Activated CD4-positive, alpha-beta T cell treated with anti-CD3 and anti-CD28 coated beads, Interleukin-2, amount 10 ng/mL, durations not matched to agents 24 days and 14 days (primary cell): ENCODE measurements around the gene LYRM9. TPM values are rescaled to one million over a fixed set of nuclear protein-coding genes. Genes with fewer than 3 reads are reported as not detected.
"Not testable (repeated sequence)": the region's sequence is repeated elsewhere in the genome, so short reads cannot be mapped to it uniquely, and the experiment has no call there.

Experiments used
- DNase-seq: peaks from one replicate; pipeline ENCODE4 v3.0.0; 2022
- H3K27ac Mint-ChIP-seq: one replicate; pipeline ENCODE4 v1.8.0; 2022; ENCODE audit warnings: mild to moderate bottlenecking, mixed read lengths
- H3K27me3 Mint-ChIP-seq: one replicate; pipeline ENCODE4 v1.8.0; 2022; ENCODE audit warnings: mixed read lengths
- H3K36me3 Mint-ChIP-seq: one replicate; pipeline ENCODE4 v1.8.0; 2022; ENCODE audit warnings: low read depth, mild to moderate bottlenecking, mixed read lengths
- H3K4me1 Mint-ChIP-seq: one replicate; pipeline ENCODE4 v1.8.0; 2021; ENCODE audit warnings: mixed read lengths
- H3K4me3 Mint-ChIP-seq: one replicate; pipeline ENCODE4 v1.8.0; 2022; ENCODE audit warnings: mild to moderate bottlenecking, moderate library complexity, mixed read lengths
- H3K9me3 Mint-ChIP-seq: one replicate; pipeline ENCODE4 v1.8.0; 2021; ENCODE audit warnings: mixed read lengths
- intact Hi-C: fragments of 100-400 bp; cut with micrococcal nuclease; formaldehyde crosslinking; loops from one replicate; pipeline ENCODE4 v1.15.1; 2023
- total RNA-seq: library from RNA; stranded (reverse); gene quantifications from 2 replicates; pipeline ENCODE4 v1.2.3, GENCODE V29; 2022

LYRM9 gene
- total RNA-seq, 1 donor from 2014 or later, result 2.4 TPM

DNA sequence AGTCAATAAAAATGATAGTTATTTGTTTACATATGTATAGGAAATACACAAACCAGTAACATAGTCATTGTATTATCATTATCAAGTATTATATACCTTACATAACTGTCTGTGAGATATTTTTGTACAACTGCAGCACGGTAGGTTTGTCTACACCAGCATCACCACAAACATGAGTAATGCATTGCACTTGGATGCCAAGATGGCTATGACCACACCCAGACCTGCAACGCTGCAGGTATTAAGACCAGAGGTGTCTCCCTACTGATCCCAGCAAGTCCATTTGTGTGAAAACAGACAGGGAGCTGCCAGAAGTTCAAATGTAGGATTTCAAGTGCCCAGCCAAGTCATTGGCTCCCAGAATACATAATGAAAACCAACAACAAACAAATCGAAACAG is 58.6 kb downstream of the LYRM9 start:
- no peak overlapping the region for H3K4me3 Mint-ChIP-seq
- peaks cover 3% of the 10 kb centered on the region for H3K4me1 Mint-ChIP-seq
- peaks cover 9% of the 10 kb centered on the region for H3K9me3 Mint-ChIP-seq
- intact Hi-C loops, result no loop called here
- no peak for DNase-seq
- no peaks in the 10 kb centered on the region for H3K27me3 Mint-ChIP-seq
- no peak overlapping the region for H3K27ac Mint-ChIP-seq
- no peaks in the 10 kb centered on the region for H3K36me3 Mint-ChIP-seq

DNA sequence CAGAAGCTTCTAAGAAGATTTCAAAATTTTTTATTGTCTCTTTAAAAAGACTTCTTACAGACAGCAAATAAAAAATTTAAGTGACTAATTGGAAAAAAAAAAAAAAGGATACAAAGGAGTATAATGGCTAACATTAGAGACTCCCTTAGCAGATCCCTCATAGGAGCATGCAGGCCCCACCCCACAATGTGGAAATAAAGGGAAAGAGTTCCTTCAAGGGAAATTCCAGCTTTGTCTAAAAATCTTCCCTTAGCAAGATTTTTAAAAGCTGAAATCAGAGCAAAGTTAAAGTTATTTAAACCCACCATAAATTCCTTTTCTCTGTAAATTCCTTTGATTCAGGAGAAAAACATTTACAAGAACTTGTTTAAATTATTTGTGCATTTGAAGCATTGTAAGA is 60.3 kb downstream of the LYRM9 start:
- Mint-ChIP-seq H3K4me1 (peaks cover 3% of the 10 kb centered on the region), H3K4me3 (no peak overlapping the region), H3K27ac (no peak overlapping the region), H3K27me3 (peaks cover 3% of the 10 kb centered on the region), H3K36me3 (no peaks in the 10 kb centered on the region), H3K9me3 (peaks cover 9% of the 10 kb centered on the region)
- no peak for DNase-seq
- intact Hi-C loops, result no loop called here

DNA sequence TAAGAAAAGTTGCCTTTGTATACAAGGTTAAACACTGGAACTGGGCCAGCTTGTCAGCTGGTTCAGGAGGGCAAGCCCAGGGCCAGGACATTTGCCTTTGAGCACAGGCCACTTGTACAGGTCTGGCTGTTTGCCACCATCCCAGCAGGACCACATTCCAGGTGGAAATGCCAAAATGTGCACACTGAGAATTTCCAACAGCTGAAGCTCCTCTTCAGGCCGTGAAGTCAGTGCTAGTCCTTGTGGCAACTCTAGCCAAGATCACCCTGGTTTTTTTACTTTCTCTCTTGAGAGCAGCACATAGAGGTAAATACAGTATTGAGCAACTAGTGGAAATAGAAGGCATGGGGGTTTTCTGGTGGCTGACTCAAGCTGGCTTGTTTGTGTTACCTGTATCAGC is 63.3 kb downstream of the LYRM9 start:
- intact Hi-C loops, H3K27me3 Mint-ChIP-seq, H3K36me3 Mint-ChIP-seq, H3K9me3 Mint-ChIP-seq, H3K4me1 Mint-ChIP-seq, H3K27ac Mint-ChIP-seq, H3K4me3 Mint-ChIP-seq, DNase-seq: not testable (repeated sequence)

DNA sequence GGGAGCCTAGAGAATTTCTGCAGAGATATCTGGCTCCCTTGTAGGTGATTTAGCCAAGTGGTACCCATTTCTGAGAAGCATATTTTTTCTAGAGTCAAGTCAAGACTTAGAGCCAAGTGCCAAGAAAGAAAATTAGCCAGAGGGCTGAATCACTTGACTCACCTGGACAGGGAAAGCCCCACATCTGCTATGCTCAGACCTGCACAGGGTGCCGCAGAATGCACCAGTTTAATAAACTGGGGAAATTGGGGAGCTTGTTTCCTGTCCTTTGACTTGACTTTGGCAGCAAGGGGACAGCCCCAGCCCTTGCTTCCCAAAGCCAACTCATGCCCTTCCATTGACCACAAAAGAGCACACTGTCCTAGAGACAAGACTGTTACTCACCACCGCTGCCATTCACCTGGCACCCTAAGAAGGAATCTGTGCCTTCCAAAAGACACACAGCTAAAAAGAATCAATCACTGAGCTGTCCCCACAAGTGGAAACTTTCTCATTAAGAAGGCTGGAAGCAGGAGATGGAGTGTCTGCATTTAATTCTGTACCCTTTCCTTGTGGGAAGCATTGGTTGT is 63.9 kb downstream of the LYRM9 start:
- H3K4me1 Mint-ChIP-seq, H3K27ac Mint-ChIP-seq, intact Hi-C loops, DNase-seq, H3K9me3 Mint-ChIP-seq, H3K4me3 Mint-ChIP-seq, H3K27me3 Mint-ChIP-seq, H3K36me3 Mint-ChIP-seq: not testable (repeated sequence)

Other genes starting within 250 kb of the LYRM9 start
- gene NOS2, start 92.8 kb downstream of the LYRM9 start, total RNA-seq, result 0.05 TPM in 1 of 2 replicates, not detected in the other
- gene NLK, start 149.3 kb upstream of the LYRM9 start, total RNA-seq, result 11.4 and 12.0 TPM in 2 replicates